GM23248 (cell line): ENCODE results near the gene USP10. TPM values are rescaled to one million over a fixed set of nuclear protein-coding genes. Genes with fewer than 3 reads are reported as not detected.

Experiments used
- DNase-seq: peaks from one replicate; pipeline ENCODE4 v3.0.0-alpha.2; 2015
- H2AFZ ChIP-seq: fragments of 200-600 bp; sonication (generic); 2 replicates; pipeline ENCODE4 v1.6.1; 2016; ENCODE audit warnings: antibody characterized with exemption
- H3F3A ChIP-seq: fragments of 200-600 bp; sonication (generic); 2 replicates; pipeline ENCODE4 v1.6.1; 2016; ENCODE audit warnings: mild to moderate bottlenecking, antibody characterized with exemption, mixed run types; ENCODE audit not compliant: insufficient read depth
- H3K27ac ChIP-seq: fragments of 200-600 bp; sonication (generic); 2 replicates; pipeline ENCODE4 v1.5.1; 2016; ENCODE audit warnings: mild to moderate bottlenecking
- H3K27me3 ChIP-seq: fragments of 200-600 bp; sonication (generic); replicated peaks from 2 replicates; pipeline ENCODE4 v1.6.1; 2016; ENCODE audit warnings: mild to moderate bottlenecking; ENCODE audit not compliant: insufficient read depth
- H3K36me3 ChIP-seq: fragments of 200-600 bp; sonication (generic); 2 replicates; pipeline ENCODE4 v1.6.1; 2016; ENCODE audit warnings: low read depth, mild to moderate bottlenecking
- H3K4me1 ChIP-seq: fragments of 200-600 bp; sonication (generic); 2 replicates; pipeline ENCODE4 v1.6.1; 2016; ENCODE audit warnings: mild to moderate bottlenecking; ENCODE audit not compliant: insufficient read depth
- H3K4me2 ChIP-seq: fragments of 200-600 bp; sonication (generic); one replicate; pipeline ENCODE4 v1.6.1; 2016; ENCODE audit warnings: mild to moderate bottlenecking; ENCODE audit not compliant: unreplicated experiment
- H3K4me3 ChIP-seq: fragments of 200-600 bp; sonication (generic); 2 replicates; pipeline ENCODE4 v1.5.1; 2016; ENCODE audit warnings: mild to moderate bottlenecking
- H3K79me2 ChIP-seq: fragments of 200-600 bp; sonication (generic); 2 replicates; pipeline ENCODE4 v1.6.1; 2016; ENCODE audit warnings: mild to moderate bottlenecking; ENCODE audit not compliant: insufficient read depth
- H3K9ac ChIP-seq: fragments of 200-600 bp; sonication (generic); 2 replicates; pipeline ENCODE4 v1.6.1; 2016; ENCODE audit warnings: mild to moderate bottlenecking
- H3K9me2 ChIP-seq: fragments of 200-600 bp; sonication (generic); 2 replicates; pipeline ENCODE4 v1.6.1; 2016; ENCODE audit warnings: mixed run types, mild to moderate bottlenecking, moderate library complexity; ENCODE audit not compliant: insufficient read depth
- H3K9me3 ChIP-seq: fragments of 200-600 bp; sonication (generic); one replicate; pipeline ENCODE4 v1.6.1; 2017; ENCODE audit warnings: low read depth
- H4K20me1 ChIP-seq: fragments of 200-600 bp; sonication (generic); 2 replicates; pipeline ENCODE4 v1.6.0; 2016; ENCODE audit not compliant: insufficient read depth
- EZH2 ChIP-seq: fragments of 200-600 bp; sonication (generic); IDR thresholded peaks from 2 replicates; pipeline ENCODE4 v1.6.1; 2018; ENCODE audit warnings: antibody characterized with exemption, mild to moderate bottlenecking; ENCODE audit not compliant: insufficient read depth, poor library complexity, severe bottlenecking
- EZH2phosphoT487 ChIP-seq: fragments of 200-600 bp; sonication (generic); IDR thresholded peaks from 2 replicates; pipeline ENCODE4 v1.6.1; 2018; ENCODE audit warnings: antibody characterized with exemption, moderate library complexity, mild to moderate bottlenecking, low read depth; ENCODE audit not compliant: insufficient read depth
- WGBS, 2 experiments: methylation state at CpG; one replicate each; pipeline ENCODE4 v1.1.6; 2015 to 2017; ENCODE audit warnings: low lambda C conversion rate in 2 of 2, low coverage in 1 of 2; ENCODE audit errors: missing lambda C conversion rate in 2 of 2; 5-methylcytosine and 5-hydroxymethylcytosine counted together
- in situ Hi-C: fragments of 300-500 bp; cut with MboI; formaldehyde crosslinking; loops from 2 replicates; pipeline ENCODE4 v1.15.0; 2020
- polyA plus RNA-seq: library from polyadenylated mRNA; unstranded; fragments of >200 nt; fragmentation: Nextera tagmentation; extraction: Ambion mirVana; gene quantifications from 2 replicates; pipeline ENCODE4 v1.2.1, GENCODE V29; 2016
- total RNA-seq: library from RNA; depleted of rRNA; stranded (reverse); fragments of >200 nt; shearing (Covaris generic); gene quantifications from 2 replicates; pipeline ENCODE4 v1.2.3, GENCODE V29; 2014

The USP10 gene
- total and polyA plus RNA-seq, 2 experiments from 2014 or later: 48.3 to 74.0 TPM

GRCh38 chr16:84808826-84809225 is 109.0 kb downstream of the USP10 start:
- Histone ChIP-seq H3K27me3 (0 out of 2 replicates have a peak, but pooled peaks cover 2% of the 10 kb centered on the region), H3K4me2 (no peak overlapping the region), H3K27ac (no peak overlapping the region), H3K36me3 (no peaks in the 10 kb centered on the region), H3K79me2 (no peaks in the 10 kb centered on the region), H4K20me1 (no peaks in the 10 kb centered on the region), H3K9ac (no peak overlapping the region), H3K4me3 (no peak overlapping the region), H3F3A (0 out of 2 replicates have a peak, but pooled peaks cover 8% of the 10 kb centered on the region), H2AFZ (no peak overlapping the region), H3K4me1 (peaks cover 10% of the 10 kb centered on the region; the same call in 1 of the 2 replicates), H3K9me2 (no peaks in the 10 kb centered on the region), H3K9me3 (no peaks in the 10 kb centered on the region)
- 88 to 89% methylated on average over 8 of the region's 8 CpGs for WGBS, 2 experiments
- TF ChIP-seq EZH2phosphoT487 (no peak), EZH2 (no peak)
- in situ Hi-C loops: no loop called here
- no peak for DNase-seq

DNA sequence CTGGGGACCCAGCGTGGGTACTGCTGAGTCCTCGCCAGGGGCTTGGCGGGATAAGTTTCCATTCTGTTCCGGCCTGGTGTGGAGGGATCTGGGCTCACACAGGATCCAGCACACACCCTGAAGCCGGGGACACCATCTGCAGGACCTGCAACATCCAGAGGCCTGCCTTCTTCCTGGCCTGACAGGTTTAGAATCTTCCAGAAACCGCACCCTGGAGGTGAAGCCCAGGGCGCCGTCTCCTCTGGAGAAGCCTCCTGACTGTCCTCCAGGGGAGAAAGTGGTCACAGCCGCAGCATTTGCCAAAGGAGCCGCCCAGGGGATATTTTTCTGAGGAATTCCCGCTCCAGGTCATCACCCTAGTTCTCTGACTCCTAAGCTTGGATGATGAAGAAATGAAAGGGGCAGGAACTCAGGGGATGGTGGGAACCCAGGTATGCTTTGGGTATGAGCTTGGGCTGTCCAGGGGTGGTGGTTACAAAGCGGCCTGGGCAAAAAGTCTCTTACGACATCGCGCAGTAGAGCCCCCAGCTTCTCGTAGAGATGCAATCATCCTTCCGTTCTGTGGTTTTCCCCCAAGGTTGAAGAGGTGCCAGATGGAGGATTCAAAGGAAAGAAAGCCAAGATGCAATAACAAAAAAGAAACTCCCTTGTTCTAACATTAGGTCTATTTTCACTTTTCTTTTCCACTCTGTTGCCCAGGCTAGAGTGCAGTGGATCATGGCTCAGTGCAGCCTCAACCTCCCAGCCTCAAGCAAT is 110.9 kb downstream of the USP10 start:
- Histone ChIP-seq H3K79me2 (no peaks in the 10 kb centered on the region), H3F3A (0 out of 2 replicates have a peak, but pooled peaks cover 8% of the 10 kb centered on the region), H3K9me2 (no peaks in the 10 kb centered on the region), H3K4me1 (peaks cover 10% of the 10 kb centered on the region; the same call in 1 of the 2 replicates), H2AFZ (no peak overlapping the region), H3K4me3 (no peak overlapping the region), H3K27me3 (0 out of 2 replicates have a peak, but pooled peaks cover 5% of the 10 kb centered on the region), H3K36me3 (no peaks in the 10 kb centered on the region), H4K20me1 (no peaks in the 10 kb centered on the region), H3K27ac (peak overlapping the region; percentile 24), H3K9me3 (no peaks in the 10 kb centered on the region), H3K4me2 (peak overlapping the region; percentile 15), H3K9ac (peak overlapping the region; percentile 14; the same call in 1 of the 2 replicates)
- DNase-seq: peak; percentile 81
- in situ Hi-C loops: no loop called here
- 54 to 55% methylated on average over 15 to 17 of the region's 17 CpGs for WGBS, 2 experiments
- TF ChIP-seq EZH2 (no peak), EZH2phosphoT487 (no peak)

- H3K27me3 ChIP-seq: 0 out of 2 replicates have a peak, but pooled peaks cover 5% of the 10 kb centered on the region
- H3K4me2 ChIP-seq: no peak overlapping the region
- no peaks in the 10 kb centered on the region for H4K20me1 ChIP-seq
- H3K27ac ChIP-seq: 0 out of 2 replicates have a peak overlapping the region, but pooled peaks have one; percentile 24
- H3K9ac ChIP-seq: no peak overlapping the region
- WGBS, 2 experiments: 89 to 90% methylated on average over 2 of the region's 2 CpGs
- H3K79me2 ChIP-seq: no peaks in the 10 kb centered on the region
- no peaks in the 10 kb centered on the region for H3K36me3 ChIP-seq
- no peak for DNase-seq
- H3F3A ChIP-seq: 0 out of 2 replicates have a peak, but pooled peaks cover 8% of the 10 kb centered on the region
- in situ Hi-C loops: no loop called here
- H3K4me1 ChIP-seq: peaks cover 10% of the 10 kb centered on the region; the same call in 1 of the 2 replicates
- TF ChIP-seq EZH2phosphoT487 (no peak), EZH2 (no peak)
- H3K9me2 ChIP-seq: no peaks in the 10 kb centered on the region
- H3K4me3 ChIP-seq: no peak overlapping the region
- H2AFZ ChIP-seq: no peak overlapping the region
- no peaks in the 10 kb centered on the region for H3K9me3 ChIP-seq
These were observed 111.7 kb downstream of the USP10 start for GRCh38 chr16:84811529-84811928.

DNA sequence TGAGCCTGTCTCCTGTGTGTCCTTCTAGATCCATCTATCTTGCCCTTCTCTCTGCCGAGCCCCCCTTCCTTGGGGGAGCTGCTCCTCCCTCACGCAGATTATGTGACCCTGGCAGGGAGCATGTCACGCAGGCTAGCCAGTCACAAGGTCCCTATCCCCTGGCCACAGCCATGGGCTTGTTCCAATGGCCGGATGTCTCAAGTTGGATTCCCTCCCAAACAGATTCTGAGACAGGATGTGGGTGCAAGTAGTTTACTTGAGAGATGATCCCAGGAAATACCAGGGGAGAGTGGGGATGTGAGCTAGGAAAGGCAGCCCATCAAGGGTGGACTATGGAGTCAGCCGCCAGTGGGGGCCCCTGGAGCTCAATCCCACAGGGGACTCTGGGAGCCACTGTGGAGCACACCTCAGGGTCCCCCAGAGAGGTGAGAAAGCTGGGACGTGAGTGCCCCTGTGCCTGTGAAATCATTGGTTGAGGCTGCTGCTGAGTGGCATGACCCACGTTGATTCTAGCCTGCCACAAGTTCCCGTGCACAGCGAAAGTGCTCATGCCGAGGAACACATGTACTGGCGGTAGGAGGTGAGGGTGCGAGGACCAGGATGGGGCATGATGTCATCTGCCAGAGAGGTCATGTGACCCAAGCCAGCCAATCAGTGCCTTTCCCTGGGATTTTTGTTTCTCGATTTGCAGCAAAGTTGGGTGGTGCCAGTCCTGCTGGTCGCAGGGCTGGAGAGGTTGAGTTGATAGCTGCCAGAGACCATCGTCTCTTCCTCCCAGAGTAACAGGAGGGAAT is 113.5 kb downstream of the USP10 start:
- WGBS, 2 experiments: 78% methylated on average over 14 to 15 of the region's 15 CpGs
- TF ChIP-seq EZH2 (no peak), EZH2phosphoT487 (no peak)
- Histone ChIP-seq H3K9me2 (no peaks in the 10 kb centered on the region), H3K27ac (no peak overlapping the region), H3K79me2 (no peaks in the 10 kb centered on the region), H3K9ac (no peak overlapping the region), H2AFZ (no peak overlapping the region), H3K36me3 (no peaks in the 10 kb centered on the region), H3K4me1 (peaks cover 10% of the 10 kb centered on the region; the same call in 1 of the 2 replicates), H3K27me3 (0 out of 2 replicates have a peak, but pooled peaks cover 5% of the 10 kb centered on the region), H3F3A (no peaks in the 10 kb centered on the region), H3K9me3 (no peaks in the 10 kb centered on the region), H4K20me1 (no peaks in the 10 kb centered on the region), H3K4me2 (no peak overlapping the region), H3K4me3 (no peak overlapping the region)
- DNase-seq: no peak
- in situ Hi-C loops: no loop called here
